B cell (primary cell): ENCODE data around the gene LRIT2. TPM values are rescaled to one million over a fixed set of nuclear protein-coding genes. Genes with fewer than 3 reads are reported as not detected.

ENCODE experiments used
- ATAC-seq: fragments of 200-7000 bp; cut with Tn5 transposase; one replicate; pipeline ENCODE4 v1.10.0; 2021; ENCODE audit warnings: low read depth, mild to moderate bottlenecking, moderate number of reproducible peaks, moderate library complexity
- CTCF ChIA-PET: fragments of 350-600 bp; sonication (Branson Sonifier 250); formaldehyde crosslinking; loops from one replicate; lab custom pipeline; 2021; ENCODE audit warnings: antibody characterized with exemption, inconsistent platforms; lab: Charles Lee
- POLR2A ChIA-PET: fragments of 350-600 bp; sonication (Branson Sonifier 250); formaldehyde crosslinking; loops from one replicate; lab custom pipeline; 2021; ENCODE audit warnings: antibody characterized with exemption; lab: Charles Lee
- DNase-seq: peaks from one replicate; pipeline ENCODE4 v3.0.0; 2013
- H2AFZ ChIP-seq: 2 replicates; pipeline ENCODE4 v1.6.1; 2012; ENCODE audit warnings: mild to moderate bottlenecking, low read depth, low read length; ENCODE audit not compliant: insufficient read depth, poor library complexity, severe bottlenecking
- H3K27ac ChIP-seq, 2 donors: 1 replicate in 1 of 2; 2 replicates in 1 of 2; pipeline ENCODE4 v1.5.1; 2012 to 2013; ENCODE audit warnings: low read length in 2 of 2, mild to moderate bottlenecking in 2 of 2, moderate library complexity in 1 of 2
- H3K27me3 ChIP-seq, 4 experiments: fragments of 200-600 bp in 1 of 4; sonication (generic) in 1 of 4; replicated peaks in 1 of 4; 1 replicate in 2 of 4; 2 replicates in 2 of 4; pipeline versions ENCODE4 v1.6.1 to v1.7.0; 2013 to 2016; ENCODE audit warnings: low read length in 3 of 4, mild to moderate bottlenecking in 2 of 4, mixed read lengths in 1 of 4, moderate library complexity in 1 of 4; ENCODE audit not compliant: insufficient read depth in 4 of 4, control insufficient read depth in 3 of 4; ENCODE audit errors: control extremely low read depth in 1 of 4
- H3K36me3 ChIP-seq, 2 experiments: replicated peaks in 1 of 2; 1 replicate in 1 of 2; 2 replicates in 1 of 2; pipeline versions ENCODE4 v1.6.1 to v1.7.1; 2013; ENCODE audit warnings: low read length in 1 of 2; ENCODE audit not compliant: insufficient read depth in 2 of 2, control insufficient read depth in 1 of 2; ENCODE audit errors: control extremely low read depth in 1 of 2, extremely low read depth in 1 of 2
- H3K4me1 ChIP-seq, 2 donors: fragments of 200-600 bp in 1 of 2; sonication (generic) in 1 of 2; 1 replicate in 1 of 2; 2 replicates in 1 of 2; pipeline versions ENCODE4 v1.5.1 to v1.6.1; 2013 to 2017; ENCODE audit warnings: low read length in 2 of 2; ENCODE audit not compliant: control insufficient read depth in 2 of 2, insufficient read depth in 2 of 2
- H3K4me2 ChIP-seq: replicated peaks from 2 replicates; pipeline ENCODE3; 2012; ENCODE audit warnings: mild to moderate bottlenecking, low read depth, low read length; ENCODE audit not compliant: poor library complexity, severe bottlenecking
- H3K4me3 ChIP-seq, 5 experiments: fragments of 200-600 bp in 1 of 5; sonication (generic) in 1 of 5; 1 replicate in 3 of 5; 2 replicates in 2 of 5; pipeline versions ENCODE4 v1.5.1 to v1.7.0; 2011 to 2016; ENCODE audit warnings: low read length in 4 of 5, mild to moderate bottlenecking in 4 of 5, low read depth in 2 of 5, control low read depth in 1 of 5, moderate library complexity in 1 of 5; ENCODE audit not compliant: insufficient read depth in 1 of 5; ENCODE audit errors: control extremely low read depth in 1 of 5, extremely low read depth in 1 of 5
- H3K79me2 ChIP-seq: fragments of 200-600 bp; sonication (generic); one replicate; pipeline ENCODE4 v1.6.0; 2016; ENCODE audit warnings: low read length; ENCODE audit not compliant: control insufficient read depth, insufficient read depth
- H3K9ac ChIP-seq: fragments of 200-600 bp; sonication (generic); 2 replicates; pipeline ENCODE4 v1.6.1; 2017; ENCODE audit warnings: mild to moderate bottlenecking, low read length, moderate library complexity
- H3K9me3 ChIP-seq, 3 donors: one replicate each; pipeline versions ENCODE4 v1.6.1 to v1.7.1; 2013; ENCODE audit warnings: low read length in 2 of 3; ENCODE audit not compliant: control insufficient read depth in 2 of 3, insufficient read depth in 1 of 3; ENCODE audit errors: control extremely low read depth in 1 of 3
- H4K20me1 ChIP-seq: 2 replicates; pipeline ENCODE4 v1.6.0; 2012; ENCODE audit warnings: mild to moderate bottlenecking, low read length; ENCODE audit not compliant: insufficient read depth, control insufficient read depth, poor library complexity, severe bottlenecking
- H3K27ac Mint-ChIP-seq: one replicate; pipeline ENCODE4 v1.8.0; 2021; ENCODE audit warnings: mixed read lengths
- H3K27me3 Mint-ChIP-seq: one replicate; pipeline ENCODE4 v1.8.0; 2021; ENCODE audit warnings: mixed read lengths
- H3K4me1 Mint-ChIP-seq: one replicate; pipeline ENCODE4 v1.8.0; 2021; ENCODE audit warnings: mixed read lengths
- H3K4me3 Mint-ChIP-seq: one replicate; pipeline ENCODE4 v1.8.0; 2021; ENCODE audit warnings: mixed read lengths
- H3K9me3 Mint-ChIP-seq: one replicate; pipeline ENCODE4 v1.8.0; 2022; ENCODE audit warnings: mixed read lengths; ENCODE audit not compliant: insufficient read depth
- CTCF ChIP-seq: fragments of 200-600 bp; IDR thresholded peaks from one replicate; pipeline ENCODE4 v1.8.0; 2022; ENCODE audit warnings: antibody characterized with exemption, mild to moderate bottlenecking
- EZH2 ChIP-seq: IDR thresholded peaks from 2 replicates; pipeline ENCODE4 v1.6.1; 2012; ENCODE audit warnings: borderline replicate concordance, low read depth, mild to moderate bottlenecking, moderate library complexity, low read length; ENCODE audit not compliant: insufficient read depth, poor library complexity, severe bottlenecking
- WGBS: methylation state at CpG from one replicate; pipeline ENCODE4 v1.1.5; 2013; ENCODE audit warnings: missing lambda C conversion rate; ENCODE audit not compliant: insufficient coverage; 5-methylcytosine and 5-hydroxymethylcytosine counted together
- intact Hi-C: fragments of 100-400 bp; cut with micrococcal nuclease; formaldehyde crosslinking; loops from one replicate; pipeline ENCODE4 v1.10.0; 2022
- polyA minus RNA-seq: library from RNA; depleted of rRNA, polyadenylated mRNA; stranded (reverse); fragments of >200 nt; gene quantifications from 2 replicates; pipeline ENCODE4 v1.2.3, GENCODE V29; 2012
- polyA plus RNA-seq: library from polyadenylated mRNA; depleted of rRNA; stranded (reverse); fragments of >200 nt; gene quantifications from 2 replicates; pipeline ENCODE4 v1.2.3, GENCODE V29; 2012
- total RNA-seq, 2 donors: library from RNA; stranded (reverse); fragments of 120-200 nt in 1 of 2; gene quantifications; 1 replicate in 1 of 2; 2 replicates in 1 of 2; pipeline versions ENCODE4 v1.2.3 to v1.2.4, GENCODE V29; 2013 to 2022

Gene LRIT2
- total RNA-seq = not detected in 2 replicates
- total RNA-seq (2013) = not detected
- not detected in 2 replicates for polyA plus RNA-seq
- not detected in 2 replicates for polyA minus RNA-seq

GRCh38 chr10:84225427-84226173, at the start of gene LRIT2:
LRIT2 (minus strand) TSS chr10:84225544; CDS start chr10:84225520, 24 bp downstream.
- H3K4me1 Mint-ChIP-seq = no peaks in the 10 kb centered on the region
- Histone ChIP-seq H3K4me2 (no peak within 1 kb of the TSS), H3K9me3 (peaks cover 0 to 7% (median 0%) of the 10 kb centered on the region in 3 donors), H3K27ac (no peak within 1 kb of the TSS), H3K9ac (no peak within 1 kb of the TSS), H3K4me1 (no peaks in the 10 kb centered on the region), H3K4me3 (no peak within 1 kb of the TSS), H3K79me2 (no peaks in the 10 kb centered on the region), H3K27me3 (peaks cover 0 to 23% (median 1%) of the 10 kb centered on the region in 4 experiments), H3K36me3 (no peaks in the 10 kb centered on the region), H2AFZ (no peak within 1 kb of the TSS), H4K20me1 (no peaks in the 10 kb centered on the region)
- TF ChIP-seq EZH2 (no peak), CTCF (no peak)
- H3K4me3 Mint-ChIP-seq = no peak within 1 kb of the TSS
- POLR2A ChIA-PET = no interaction called here
- no peaks in the 10 kb centered on the region for H3K9me3 Mint-ChIP-seq
- H3K27ac Mint-ChIP-seq = no peak within 1 kb of the TSS
- CTCF ChIA-PET = no interaction called here
- ATAC-seq (no peak), DNase-seq (no peak)
- intact Hi-C loops = no loop called here
- WGBS = 75% methylated on average over 4 of the region's 6 CpGs
- peaks cover 27% of the 10 kb centered on the region for H3K27me3 Mint-ChIP-seq

- DNase-seq = no peak
- no peak overlapping the region for H3K27ac Mint-ChIP-seq
- no peaks in the 10 kb centered on the region for H3K79me2 ChIP-seq
- no peaks in the 10 kb centered on the region for H3K36me3 ChIP-seq
- H3K4me2 ChIP-seq = no peak overlapping the region
- H3K9me3 ChIP-seq = no peaks in the 10 kb centered on the region
- no peaks in the 10 kb centered on the region for H3K4me1 Mint-ChIP-seq
- H4K20me1 ChIP-seq = no peaks in the 10 kb centered on the region
- H3K4me1 ChIP-seq = no peaks in the 10 kb centered on the region
- H3K9me3 Mint-ChIP-seq = no peaks in the 10 kb centered on the region
- ATAC-seq = no peak
- peaks cover 26% of the 10 kb centered on the region for H3K27me3 Mint-ChIP-seq
- CTCF ChIA-PET = interaction anchor here (10.7 kb wide), 1 partner anchor 268 kb away, joined by 267 read pairs; no protein-coding TSS in a partner anchor
- no CpG with 5 or more reads among the region's 1 CpG for WGBS
- H3K27ac ChIP-seq = no peak overlapping the region
- no peak for TF ChIP-seq CTCF
- TF ChIP-seq EZH2 = no peak
- H3K4me3 ChIP-seq = no peak overlapping the region
- H3K4me3 Mint-ChIP-seq = no peak overlapping the region
- POLR2A ChIA-PET = no interaction called here
- no peak overlapping the region for H2AFZ ChIP-seq
- H3K27me3 ChIP-seq = peaks cover 0 to 9% (median 6%) of the 10 kb centered on the region in 4 experiments
- H3K9ac ChIP-seq = no peak overlapping the region
- intact Hi-C loops = no loop called here
Measured at GRCh38 chr10:84270708-84271107, 45.4 kb upstream of the LRIT2 start.
